Measurements from ENCODE around the gene WWP2. TPM values are rescaled to one million over a fixed set of nuclear protein-coding genes. Genes with fewer than 3 reads are reported as not detected.
A peak's percentile ranks its signal among the peaks of the same experiment; 100 is the strongest.
"Not testable (repeated sequence)": the region's sequence is repeated elsewhere in the genome, so short reads cannot be mapped to it uniquely, and the experiment has no call there.

Gene WWP2
- total and polyA plus RNA-seq, 7 donors, result 11.4 to 59.0 (median 23.9) TPM

GRCh38 chr16:69964960-69965660, 203.0 kb downstream of the WWP2 start:
- peak overlapping the region; percentile 34 to 55 (median 51) for H3K4me3 ChIP-seq
- intact Hi-C loops (cut with DNase I); H3K9me3 ChIP-seq; H3K4me1 ChIP-seq; H3K36me3 ChIP-seq; H3K27me3 ChIP-seq: not testable (repeated sequence)
- peak; percentile 74 for DNase-seq
- H3K27ac ChIP-seq, result peak overlapping the region; percentile 58 to 79 (median 69)
- 11 to 18% methylated on average over 46 to 61 of the region's 68 CpGs for WGBS, 2 donors

- intact Hi-C loops (cut with DNase I); DNase-seq; H3K9me3 ChIP-seq; H3K4me1 ChIP-seq; H3K36me3 ChIP-seq; H3K27me3 ChIP-seq: not testable (repeated sequence)
- Histone ChIP-seq H3K27ac (peak overlapping the region; percentile 58 to 79 (median 69)), H3K4me3 (peak overlapping the region; percentile 34 to 55 (median 51))
- WGBS, 2 donors, result 9% methylated on average over 5 of the region's 24 CpGs; no CpG with 5 or more reads in 1 of the 2 donors
Observed at GRCh38 chr16:69965661-69966054, 203.5 kb downstream of the WWP2 start.

- H3K4me3 ChIP-seq; intact Hi-C loops (cut with DNase I); H3K4me1 ChIP-seq; H3K9me3 ChIP-seq; H3K27ac ChIP-seq; DNase-seq; H3K27me3 ChIP-seq; H3K36me3 ChIP-seq: not testable (repeated sequence)
- WGBS, 2 donors, result no CpG with 5 or more reads among the region's 5 CpGs
Observed at GRCh38 chr16:69967688-69968087, 205.6 kb downstream of the WWP2 start.

- intact Hi-C loops (cut with DNase I); H3K4me3 ChIP-seq; H3K9me3 ChIP-seq; H3K4me1 ChIP-seq; H3K36me3 ChIP-seq; H3K27ac ChIP-seq; H3K27me3 ChIP-seq; DNase-seq: not testable (repeated sequence)
- WGBS, 2 donors, result no CpG with 5 or more reads among the region's 10 CpGs
Observed at GRCh38 chr16:69968125-69968524, 206.0 kb downstream of the WWP2 start.

DNA sequence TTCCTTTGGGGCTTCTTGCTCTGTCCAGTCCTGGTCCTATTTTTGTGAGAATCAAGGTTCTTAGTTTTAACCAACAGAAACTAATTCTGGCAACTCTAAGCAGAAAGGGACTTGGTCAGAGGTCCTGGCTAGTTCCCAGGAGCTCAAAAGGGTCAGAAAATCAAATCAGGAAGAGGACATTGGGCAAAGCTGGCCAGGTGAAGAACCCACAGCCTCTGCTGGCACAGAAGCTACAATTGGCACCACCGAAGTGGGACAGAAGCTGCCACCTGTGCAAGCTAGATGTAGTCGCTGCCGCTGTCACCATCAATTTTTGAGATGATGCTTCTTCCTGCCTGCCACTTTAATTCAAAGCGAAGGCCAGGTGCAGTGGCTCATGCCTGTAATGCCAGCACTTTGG, 207.5 kb downstream of the WWP2 start:
- H3K4me3 ChIP-seq; DNase-seq; H3K4me1 ChIP-seq; H3K27me3 ChIP-seq; H3K9me3 ChIP-seq; H3K36me3 ChIP-seq; H3K27ac ChIP-seq; intact Hi-C loops (cut with DNase I): not testable (repeated sequence)
- 91 to 92% methylated on average over 3 to 4 of the region's 4 CpGs for WGBS, 2 donors

DNA sequence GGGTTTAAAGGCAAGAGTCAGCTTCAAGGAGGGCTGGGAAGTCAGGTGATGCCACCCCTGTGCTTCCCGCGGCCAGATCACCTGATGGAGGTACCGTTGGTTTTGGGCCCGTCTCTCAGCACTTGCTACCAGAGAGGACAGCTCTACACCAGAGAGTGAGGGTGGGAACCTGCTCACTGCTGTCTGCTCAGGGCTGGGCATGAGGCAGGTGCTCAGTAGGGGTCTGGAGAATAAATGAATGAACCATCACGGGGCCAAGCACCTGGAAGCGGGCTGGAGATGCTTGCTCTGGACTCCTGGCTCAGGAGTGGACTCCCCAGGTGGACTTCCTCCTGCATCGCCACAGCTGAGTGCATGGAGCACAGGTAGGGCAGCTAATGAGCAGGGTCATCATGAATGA, 210.0 kb downstream of the WWP2 start:
- H3K36me3 ChIP-seq; H3K4me1 ChIP-seq; H3K27me3 ChIP-seq; H3K4me3 ChIP-seq; intact Hi-C loops (cut with DNase I); DNase-seq; H3K9me3 ChIP-seq; H3K27ac ChIP-seq: not testable (repeated sequence)
- WGBS, 2 donors, result 94 to 96% methylated on average over 3 of the region's 7 CpGs

DNA sequence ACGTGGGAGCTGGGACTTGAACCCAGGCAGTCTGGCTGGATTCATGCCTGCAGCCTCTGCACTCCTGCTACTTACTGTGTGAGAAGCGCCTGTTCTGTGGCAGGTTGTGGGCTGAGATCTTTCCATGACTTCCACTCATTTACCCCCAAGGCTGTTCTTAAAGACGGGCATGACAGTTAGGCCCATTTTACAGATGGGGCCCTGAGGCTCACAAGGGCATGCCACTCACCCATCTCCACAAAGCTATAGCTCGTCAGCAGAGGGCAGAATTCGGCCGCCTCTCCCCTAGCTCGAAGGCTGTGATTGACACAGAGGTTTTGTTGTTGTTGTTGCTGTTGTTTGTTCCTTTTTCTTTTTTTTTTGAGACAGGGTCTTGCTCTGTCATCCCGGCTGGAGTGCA, 210.8 kb downstream of the WWP2 start:
- WGBS, 2 donors, result 86 to 87% methylated on average over 3 to 7 of the region's 8 CpGs
- H3K9me3 ChIP-seq; H3K36me3 ChIP-seq; H3K4me1 ChIP-seq; DNase-seq; intact Hi-C loops (cut with DNase I); H3K27ac ChIP-seq; H3K4me3 ChIP-seq; H3K27me3 ChIP-seq: not testable (repeated sequence)

DNA sequence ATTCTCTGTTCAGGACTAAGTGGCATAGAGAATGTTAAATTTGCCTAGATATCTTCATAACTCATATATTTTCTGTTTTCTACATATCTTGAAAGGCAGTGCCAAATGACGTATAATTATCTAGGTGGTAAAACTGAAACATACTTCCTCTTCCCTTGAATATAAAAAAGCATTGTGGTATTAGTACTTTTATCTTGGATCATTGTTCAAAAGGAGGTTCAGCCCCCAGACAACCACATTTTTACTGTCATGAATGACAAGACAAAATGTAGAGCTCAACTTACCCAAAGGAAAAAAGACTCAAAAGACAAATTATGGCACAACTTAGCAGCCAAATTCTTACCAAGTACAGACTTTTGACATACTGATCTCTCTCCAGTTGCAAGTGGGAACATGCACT, 223.1 kb downstream of the WWP2 start:
- H3K9me3 ChIP-seq; H3K4me3 ChIP-seq; H3K4me1 ChIP-seq; DNase-seq; H3K27me3 ChIP-seq; H3K27ac ChIP-seq; intact Hi-C loops (cut with DNase I): not testable (repeated sequence)
- peaks cover 0 to 10% (median 0%) of the 10 kb centered on the region in 4 donors for H3K36me3 ChIP-seq
- WGBS, 2 donors, result 39 to 40% methylated on average over 1 of the region's 1 CpG

Small RNAs within 50 kb of the gene (small RNA-seq; reads per million reads assigned to genes)
- gene AC026468.1 (0 reads per million in 3 donors), gene MIR140 (211 to 230 (median 220) reads per million in 3 donors), gene RF00091 (0 reads per million in 3 donors)

Other genes with a start within 250 kb of the WWP2 start
- gene NFAT5, start 196.4 kb upstream of the WWP2 start, total RNA-seq, result 10 to 100 TPM; 39.4 to 57.1 (median 49.0) TPM
- 1 to 10 TPM; 1.2 to 8.6 (median 1.6) TPM for gene NFAT5, start 196.4 kb upstream of the WWP2 start, polyA plus RNA-seq
- gene NQO1, start 35.8 kb upstream of the WWP2 start, total RNA-seq, result 10 to 100 TPM; 14.5 to 56.0 (median 30.3) TPM
- gene NQO1, start 35.8 kb upstream of the WWP2 start, polyA plus RNA-seq, result 100 to 1,000 TPM; 113 to 250 (median 166) TPM
- gene NOB1, start 7.4 kb upstream of the WWP2 start, total RNA-seq, result 10 to 100 TPM; 31.0 to 40.0 (median 35.7) TPM
- 10 to 100 TPM; 21.0 to 49.1 (median 36.0) TPM for gene NOB1, start 7.4 kb upstream of the WWP2 start, polyA plus RNA-seq
- gene CLEC18A, start 189.0 kb downstream of the WWP2 start, total RNA-seq, result under 1 TPM in 2 of 4 donors, not detected in 2; 0.66 to 0.83 TPM
- 1 to 10 TPM in 1 of 3 donors, under 1 TPM in 2; 0.60 to 2.2 (median 0.69) TPM for gene CLEC18A, start 189.0 kb downstream of the WWP2 start, polyA plus RNA-seq

All from sigmoid colon (tissue), 7 donors.